ENCODE results near the gene CREBZF.
"Not testable (repeated sequence)": the region's sequence is repeated elsewhere in the genome, so short reads cannot be mapped to it uniquely, and the experiment has no call there.

The CREBZF gene

DNA sequence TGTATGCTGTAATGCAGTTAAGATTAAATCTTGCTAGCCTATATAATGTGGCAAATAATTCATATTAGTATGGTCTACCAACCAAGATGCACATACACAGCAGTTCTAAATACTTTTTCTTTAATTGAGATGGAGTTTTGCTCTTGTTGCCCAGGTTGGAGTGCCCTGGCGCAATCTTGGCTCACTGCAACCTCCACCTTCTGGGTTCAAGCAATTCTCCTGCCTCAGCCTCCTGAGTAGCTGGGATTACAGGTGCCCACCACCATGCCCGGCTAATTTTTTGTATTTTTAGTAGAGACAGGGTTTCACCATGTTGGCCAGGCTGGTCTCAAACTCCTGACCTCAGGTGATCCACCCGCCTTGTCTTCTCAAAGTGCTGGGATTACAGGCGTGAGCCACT is 10.6 kb downstream of the CREBZF start:
- H3K27me3 ChIP-seq (replicated peaks; ENCODE audit: control insufficient read depth, insufficient read depth, low read length, poor library complexity, severe bottlenecking); H3K4me3 ChIP-seq (ENCODE audit: insufficient read depth, low read depth, low read length, poor library complexity, severe bottlenecking); DNase-seq; H3K27ac ChIP-seq (ENCODE audit: insufficient read depth, low read length, poor library complexity, severe bottlenecking); H3K9me3 ChIP-seq (ENCODE audit: control insufficient read depth, low read length); H3K4me1 ChIP-seq (ENCODE audit: control insufficient read depth, insufficient read depth, low read length, poor library complexity, severe bottlenecking): not testable (repeated sequence)
- H3K36me3 ChIP-seq (ENCODE audit: control insufficient read depth, insufficient read depth, low read length) = peaks cover 38% of the 10 kb centered on the region

DNA sequence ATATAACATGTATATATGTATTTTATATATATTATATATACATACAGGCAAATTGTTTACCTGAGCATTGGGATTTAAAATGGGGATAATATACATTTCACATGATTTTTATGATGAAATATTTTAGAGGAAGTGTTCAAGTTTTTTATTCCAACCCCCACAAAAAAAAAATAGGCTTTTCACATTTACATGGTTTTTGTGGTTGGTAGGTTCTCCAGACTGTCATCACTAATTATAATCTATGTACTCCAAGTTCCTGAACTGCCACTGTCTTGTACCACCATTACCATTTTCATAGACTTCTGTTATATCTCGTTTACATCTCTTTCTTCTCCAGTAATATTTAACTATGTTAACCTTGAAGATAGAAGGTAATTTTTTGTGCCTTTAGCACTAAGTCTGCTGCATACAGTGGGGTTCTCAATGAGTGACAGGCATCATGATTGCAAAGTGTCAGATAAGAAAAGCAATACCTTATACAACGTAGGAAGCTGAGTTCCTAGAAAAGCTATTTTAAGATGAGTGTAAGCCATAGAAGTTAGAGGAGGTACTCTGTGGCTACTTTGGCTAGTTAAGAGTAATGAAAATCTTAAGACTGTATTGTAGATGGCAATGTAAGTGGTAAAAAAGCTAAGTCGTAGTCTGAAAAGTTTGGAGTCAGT is 12.0 kb downstream of the CREBZF start:
- peaks cover 29% of the 10 kb centered on the region for H3K36me3 ChIP-seq (ENCODE audit: control insufficient read depth, insufficient read depth, low read length)
- DNase-seq = no peak
- no peak overlapping the region for H3K4me3 ChIP-seq (ENCODE audit: insufficient read depth, low read depth, low read length, poor library complexity, severe bottlenecking)

DNA sequence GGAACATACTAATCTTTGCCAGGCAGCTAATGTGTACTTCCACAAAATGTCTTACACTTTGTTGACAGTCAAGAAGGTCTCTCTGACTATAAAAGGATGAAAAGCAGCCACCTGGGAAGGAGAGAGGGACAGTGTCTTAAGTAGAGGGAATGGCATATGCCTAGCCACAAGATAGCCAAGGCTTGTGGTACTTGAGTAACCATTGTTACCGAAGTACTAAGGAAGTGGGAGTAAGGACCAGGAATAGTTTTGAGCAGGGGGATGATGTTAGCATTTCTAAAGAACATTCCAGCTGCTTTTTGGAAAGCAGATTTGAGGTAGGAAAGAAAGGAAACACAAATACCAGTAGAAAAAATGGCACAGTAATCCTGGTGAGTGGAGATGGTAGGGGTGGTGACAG is 13.8 kb downstream of the CREBZF start:
- DNase-seq = no peak
- Histone ChIP-seq H3K27ac (ENCODE audit: insufficient read depth, low read length, poor library complexity, severe bottlenecking) (no peak overlapping the region), H3K4me1 (ENCODE audit: control insufficient read depth, insufficient read depth, low read length, poor library complexity, severe bottlenecking) (no peaks in the 10 kb centered on the region), H3K9me3 (ENCODE audit: control insufficient read depth, low read length) (no peaks in the 10 kb centered on the region), H3K4me3 (ENCODE audit: insufficient read depth, low read depth, low read length, poor library complexity, severe bottlenecking) (no peak overlapping the region), H3K27me3 (replicated peaks; ENCODE audit: control insufficient read depth, insufficient read depth, low read length, poor library complexity, severe bottlenecking) (no peaks in the 10 kb centered on the region), H3K36me3 (ENCODE audit: control insufficient read depth, insufficient read depth, low read length) (peaks cover 17% of the 10 kb centered on the region)

More for the DNA sequence above, 12.0 kb downstream of the CREBZF start:
- H3K27ac ChIP-seq (ENCODE audit: insufficient read depth, low read length, poor library complexity, severe bottlenecking) = no peak overlapping the region
- no peaks in the 10 kb centered on the region for H3K4me1 ChIP-seq (ENCODE audit: control insufficient read depth, insufficient read depth, low read length, poor library complexity, severe bottlenecking)
- H3K27me3 ChIP-seq (replicated peaks; ENCODE audit: control insufficient read depth, insufficient read depth, low read length, poor library complexity, severe bottlenecking) = no peaks in the 10 kb centered on the region
- H3K9me3 ChIP-seq (ENCODE audit: control insufficient read depth, low read length) = no peaks in the 10 kb centered on the region

DNA sequence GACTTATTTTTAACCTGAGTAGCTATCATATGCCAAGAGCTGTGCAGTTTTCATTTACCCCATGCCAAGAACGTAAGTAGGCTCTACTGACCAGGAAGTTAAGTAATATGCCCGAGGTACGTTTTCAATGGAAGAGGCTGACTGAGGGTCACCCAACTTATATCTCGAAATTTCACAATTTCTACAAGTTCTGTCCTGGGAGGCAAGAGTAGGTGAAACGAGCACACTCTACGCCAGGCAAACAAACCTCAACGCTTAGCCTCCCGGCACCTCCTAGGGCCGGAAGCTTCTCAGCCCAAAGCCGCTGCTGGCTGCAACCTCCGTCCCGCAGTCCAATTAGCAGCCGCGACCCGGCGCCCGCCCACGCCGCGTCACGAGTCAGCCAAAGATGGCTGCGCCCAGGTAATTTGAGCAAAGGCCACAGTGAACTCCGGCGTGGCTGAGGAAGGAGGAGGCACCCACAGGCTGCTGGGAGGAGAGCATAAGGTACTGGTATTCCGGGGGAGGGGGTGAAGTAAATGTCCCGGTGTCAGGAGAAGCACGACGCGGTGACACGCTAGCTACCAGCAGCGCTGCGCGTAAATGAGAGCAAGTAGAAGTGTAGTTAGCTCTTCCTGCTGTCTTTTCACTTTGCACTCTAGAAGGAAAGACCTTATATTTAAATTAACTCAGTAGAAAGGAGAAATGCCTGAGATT is 17.2 kb downstream of the CREBZF start, which contains the start of gene TMEM126A:
TSS of gene TMEM126A (plus strand) at position 364 of the 696 bp plus-strand sequence. CDS start 2,289 bp downstream, outside the sequence.
- peak within 1 kb of the TSS; percentile 54 for H3K4me3 ChIP-seq (ENCODE audit: insufficient read depth, low read depth, low read length, poor library complexity, severe bottlenecking)
- H3K27me3 ChIP-seq (replicated peaks; ENCODE audit: control insufficient read depth, insufficient read depth, low read length, poor library complexity, severe bottlenecking) = no peaks in the 10 kb centered on the region
- DNase-seq = peak; percentile 81 to 85 (median 85)
- peak within 1 kb of the TSS; percentile 72 for H3K27ac ChIP-seq (ENCODE audit: insufficient read depth, low read length, poor library complexity, severe bottlenecking)
- no peaks in the 10 kb centered on the region for H3K4me1 ChIP-seq (ENCODE audit: control insufficient read depth, insufficient read depth, low read length, poor library complexity, severe bottlenecking)
- H3K9me3 ChIP-seq (ENCODE audit: control insufficient read depth, low read length) = no peaks in the 10 kb centered on the region
- peaks cover 7% of the 10 kb centered on the region for H3K36me3 ChIP-seq (ENCODE audit: control insufficient read depth, insufficient read depth, low read length)

DNA sequence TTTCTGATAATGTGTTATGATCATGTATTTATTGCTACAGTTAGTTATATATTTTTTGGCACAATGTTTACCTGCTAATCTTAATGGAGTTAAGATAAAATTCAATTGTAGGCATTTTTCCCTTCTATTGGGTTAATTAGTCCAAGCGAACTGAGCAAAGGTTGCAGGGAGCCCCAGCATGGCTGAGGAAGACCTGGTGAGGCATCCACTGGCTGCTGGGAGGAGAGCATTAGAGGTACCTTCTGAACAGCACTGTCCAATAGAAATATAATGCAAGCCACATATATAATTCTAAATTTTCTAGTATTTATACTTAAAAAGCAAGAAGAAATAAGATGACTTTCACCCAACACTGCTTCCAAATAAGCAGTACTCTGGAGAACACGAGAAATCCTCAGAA is 17.9 kb downstream of the CREBZF start:
- Histone ChIP-seq H3K27ac (ENCODE audit: insufficient read depth, low read length, poor library complexity, severe bottlenecking) (peak overlapping the region; percentile 72), H3K4me3 (ENCODE audit: insufficient read depth, low read depth, low read length, poor library complexity, severe bottlenecking) (peak overlapping the region; percentile 54), H3K27me3 (replicated peaks; ENCODE audit: control insufficient read depth, insufficient read depth, low read length, poor library complexity, severe bottlenecking) (no peaks in the 10 kb centered on the region), H3K9me3 (ENCODE audit: control insufficient read depth, low read length) (no peaks in the 10 kb centered on the region), H3K4me1 (ENCODE audit: control insufficient read depth, insufficient read depth, low read length, poor library complexity, severe bottlenecking) (no peaks in the 10 kb centered on the region), H3K36me3 (ENCODE audit: control insufficient read depth, insufficient read depth, low read length) (peaks cover 7% of the 10 kb centered on the region)
- no peak for DNase-seq

DNA sequence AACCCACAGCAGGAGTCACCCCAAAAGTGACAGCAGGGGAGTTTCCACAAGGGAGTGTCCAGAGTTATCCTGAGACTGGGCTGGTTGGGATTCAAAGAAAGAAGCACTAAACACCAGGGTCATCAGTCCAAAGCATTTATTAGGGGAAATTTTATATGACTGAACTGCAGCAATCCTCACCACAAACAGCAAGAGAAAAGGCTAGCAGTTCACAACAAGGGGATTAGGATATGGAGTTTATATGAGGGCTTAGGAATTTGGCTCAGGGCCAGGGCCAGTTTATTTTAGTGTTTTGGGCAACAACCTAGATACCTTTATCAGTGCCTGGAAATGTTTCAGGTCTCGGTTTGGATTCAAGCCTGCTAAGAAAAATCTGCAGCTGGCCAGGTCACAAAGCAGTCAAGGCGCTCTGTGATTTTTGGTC is 21.7 kb downstream of the CREBZF start:
- no peaks in the 10 kb centered on the region for H3K9me3 ChIP-seq (ENCODE audit: control insufficient read depth, low read length)
- H3K4me1 ChIP-seq (ENCODE audit: control insufficient read depth, insufficient read depth, low read length, poor library complexity, severe bottlenecking) = no peaks in the 10 kb centered on the region
- H3K27ac ChIP-seq (ENCODE audit: insufficient read depth, low read length, poor library complexity, severe bottlenecking) = no peak overlapping the region
- H3K27me3 ChIP-seq (replicated peaks; ENCODE audit: control insufficient read depth, insufficient read depth, low read length, poor library complexity, severe bottlenecking) = no peaks in the 10 kb centered on the region
- no peak for DNase-seq
- no peak overlapping the region for H3K4me3 ChIP-seq (ENCODE audit: insufficient read depth, low read depth, low read length, poor library complexity, severe bottlenecking)
- no peaks in the 10 kb centered on the region for H3K36me3 ChIP-seq (ENCODE audit: control insufficient read depth, insufficient read depth, low read length)

DNA sequence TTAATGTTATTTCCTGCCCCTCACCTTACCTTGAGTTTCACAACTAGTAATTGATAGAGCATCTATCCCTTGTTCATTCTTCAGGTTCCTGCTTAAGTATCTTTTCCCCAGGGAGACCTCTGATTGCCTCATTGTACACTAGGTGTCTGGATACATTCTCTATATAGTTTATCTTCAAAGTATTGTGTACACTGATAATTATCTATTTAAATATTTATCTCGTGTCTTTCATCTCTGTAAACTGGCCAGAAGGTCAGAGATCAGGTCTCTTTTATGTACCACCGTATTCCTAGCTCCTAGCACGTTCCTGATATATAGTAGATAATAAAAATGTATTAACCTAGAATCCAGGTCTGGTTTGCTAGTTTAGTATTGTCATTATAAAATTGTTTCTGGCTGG is 30.2 kb downstream of the CREBZF start:
- Histone ChIP-seq H3K36me3 (ENCODE audit: control insufficient read depth, insufficient read depth, low read length) (peaks cover 32% of the 10 kb centered on the region), H3K27me3 (replicated peaks; ENCODE audit: control insufficient read depth, insufficient read depth, low read length, poor library complexity, severe bottlenecking) (no peaks in the 10 kb centered on the region), H3K27ac (ENCODE audit: insufficient read depth, low read length, poor library complexity, severe bottlenecking) (no peak overlapping the region), H3K4me1 (ENCODE audit: control insufficient read depth, insufficient read depth, low read length, poor library complexity, severe bottlenecking) (no peaks in the 10 kb centered on the region), H3K9me3 (ENCODE audit: control insufficient read depth, low read length) (no peaks in the 10 kb centered on the region), H3K4me3 (ENCODE audit: insufficient read depth, low read depth, low read length, poor library complexity, severe bottlenecking) (no peak overlapping the region)
- DNase-seq = no peak

DNA sequence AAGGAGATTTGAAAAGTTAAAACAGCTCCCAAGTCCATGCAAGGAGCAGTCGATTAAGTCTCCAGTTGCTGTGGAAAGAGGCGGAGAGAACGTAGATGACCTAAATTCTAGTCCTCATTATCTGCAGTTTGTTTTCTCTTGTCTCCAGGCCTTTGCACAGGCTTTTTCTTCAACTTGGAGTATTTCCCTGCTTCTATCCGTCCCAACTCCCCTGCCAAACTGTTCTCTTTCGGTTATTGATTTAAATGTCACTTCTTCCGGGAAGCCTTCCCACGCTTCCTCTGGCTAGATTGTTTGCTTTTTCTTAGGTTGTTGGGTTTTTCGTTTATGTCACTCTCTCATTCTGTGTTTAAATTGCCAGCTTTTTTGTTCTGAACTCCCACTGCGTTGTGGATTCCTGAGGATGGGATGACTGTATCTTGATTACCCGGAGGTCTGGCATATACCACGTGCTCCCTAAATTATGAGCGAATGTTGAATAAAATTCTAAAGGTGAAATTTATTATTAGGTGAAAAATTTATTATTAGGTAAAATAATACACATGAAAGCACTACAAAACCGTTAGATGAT is 36.1 kb downstream of the CREBZF start:
- no peak for DNase-seq
- peak overlapping the region; percentile 61 for H3K27ac ChIP-seq (ENCODE audit: insufficient read depth, low read length, poor library complexity, severe bottlenecking)

DNA sequence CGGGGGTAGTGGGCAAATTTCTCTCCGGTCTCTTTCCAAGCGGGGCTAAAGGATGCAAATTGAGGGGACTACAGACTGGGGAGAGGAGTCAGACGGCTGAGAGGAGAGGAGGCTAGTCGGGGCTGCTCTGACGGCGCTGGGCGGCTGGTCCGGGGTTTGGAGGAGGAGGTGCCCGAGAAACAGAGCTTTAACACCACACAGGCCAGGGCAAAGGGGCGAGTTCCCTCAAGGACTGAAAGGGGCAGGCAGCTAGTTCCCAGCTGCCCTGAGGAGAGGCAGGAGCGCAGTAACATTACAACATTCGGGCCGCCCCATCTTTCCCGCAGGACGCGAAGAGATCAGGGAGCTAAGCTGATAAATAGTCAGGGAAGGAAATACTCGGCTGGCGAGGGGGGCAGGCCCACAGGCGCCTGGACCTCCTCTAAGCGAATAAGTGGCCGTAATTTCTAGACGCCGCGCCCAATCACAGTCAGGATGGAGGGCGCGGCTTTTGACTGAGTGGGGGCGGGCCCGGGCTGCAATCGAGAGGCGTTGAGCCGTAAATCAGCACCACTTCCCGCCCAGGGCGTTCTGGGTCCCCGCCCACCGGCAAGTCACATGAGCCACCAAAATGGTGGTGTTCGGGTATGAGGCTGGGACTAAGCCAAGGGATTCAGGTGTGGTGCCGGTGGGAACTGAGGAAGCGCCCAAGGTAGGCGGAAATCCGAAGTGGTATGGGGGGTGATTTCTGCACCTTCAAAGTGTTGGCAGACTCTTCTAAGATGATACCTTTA is 36.7 kb downstream of the CREBZF start, which contains the start of gene TMEM126B:
TSS of gene TMEM126B (plus strand) at position 596 of the 773 bp plus-strand sequence. CDS start at position 611, 15 bp downstream.
- Histone ChIP-seq H3K4me1 (ENCODE audit: control insufficient read depth, insufficient read depth, low read length, poor library complexity, severe bottlenecking) (peaks cover 9% of the 10 kb centered on the region), H3K27me3 (replicated peaks; ENCODE audit: control insufficient read depth, insufficient read depth, low read length, poor library complexity, severe bottlenecking) (no peaks in the 10 kb centered on the region)
- DNase-seq = peak; percentile 89 to 93 (median 92)

More for the DNA sequence above, 36.1 kb downstream of the CREBZF start:
- H3K36me3 ChIP-seq (ENCODE audit: control insufficient read depth, insufficient read depth, low read length) = peaks cover 4% of the 10 kb centered on the region
- H3K9me3 ChIP-seq (ENCODE audit: control insufficient read depth, low read length) = no peaks in the 10 kb centered on the region
- H3K4me1 ChIP-seq (ENCODE audit: control insufficient read depth, insufficient read depth, low read length, poor library complexity, severe bottlenecking) = peaks cover 9% of the 10 kb centered on the region
- peak overlapping the region; percentile 71 for H3K4me3 ChIP-seq (ENCODE audit: insufficient read depth, low read depth, low read length, poor library complexity, severe bottlenecking)
- H3K27me3 ChIP-seq (replicated peaks; ENCODE audit: control insufficient read depth, insufficient read depth, low read length, poor library complexity, severe bottlenecking) = no peaks in the 10 kb centered on the region

More for the DNA sequence above, 36.7 kb downstream of the CREBZF start, which contains the start of gene TMEM126B:
- Histone ChIP-seq H3K27ac (ENCODE audit: insufficient read depth, low read length, poor library complexity, severe bottlenecking) (peak within 1 kb of the TSS; percentile 78), H3K36me3 (ENCODE audit: control insufficient read depth, insufficient read depth, low read length) (no peaks in the 10 kb centered on the region), H3K4me3 (ENCODE audit: insufficient read depth, low read depth, low read length, poor library complexity, severe bottlenecking) (peak within 1 kb of the TSS; percentile 71), H3K9me3 (ENCODE audit: control insufficient read depth, low read length) (no peaks in the 10 kb centered on the region)
